ENCODE measurements around the gene TERB1. TPM values are rescaled to one million over a fixed set of nuclear protein-coding genes. Genes with fewer than 3 reads are reported as not detected.

TERB1 gene
- total and polyA plus RNA-seq, 4 donors: 0.10 to 0.35 TPM; not detected in 2

DNA sequence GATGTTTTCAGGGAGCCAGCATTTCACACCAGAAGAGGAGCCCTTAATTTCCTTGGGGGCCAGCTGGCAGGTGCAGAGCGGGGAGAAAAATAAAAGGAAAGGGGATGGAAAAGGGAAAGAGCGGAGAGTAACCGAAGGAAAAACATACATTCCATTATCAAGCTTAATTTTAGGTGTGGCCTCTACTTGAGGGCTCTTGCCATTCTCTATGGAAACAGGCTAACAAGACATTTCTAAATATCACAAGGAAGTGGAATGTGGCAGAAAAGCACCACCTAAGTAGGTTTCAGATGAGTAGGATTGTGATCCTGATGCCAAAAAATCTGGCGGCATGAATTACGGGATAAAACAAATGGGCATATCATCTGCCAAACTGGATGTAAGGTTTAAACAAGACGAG is 49.0 kb downstream of the TERB1 start:
- Histone ChIP-seq H3K4me3 (ENCODE audit: low read depth, low read length) (no peak overlapping the region), H3K27ac (ENCODE audit: low read depth, low read length) (no peak overlapping the region), H3K4me1 (ENCODE audit: control insufficient read depth, insufficient read depth, low read length) (peaks cover 14% of the 10 kb centered on the region), H3K36me3 (ENCODE audit: control insufficient read depth, insufficient read depth, low read length) (peaks cover 18% of the 10 kb centered on the region), H3K9me3 (ENCODE audit: control insufficient read depth, insufficient read depth, low read length) (no peaks in the 10 kb centered on the region), H3K27me3 (ENCODE audit: control insufficient read depth, insufficient read depth, low read length) (no peaks in the 10 kb centered on the region)
- WGBS (ENCODE audit: insufficient coverage): 69% methylated on average over 3 of the region's 6 CpGs
- DNase-seq (ENCODE audit: low read depth in 4 of 6, low spot score in 6 of 6): peak in 1 of 6 donors; percentile 18

DNA sequence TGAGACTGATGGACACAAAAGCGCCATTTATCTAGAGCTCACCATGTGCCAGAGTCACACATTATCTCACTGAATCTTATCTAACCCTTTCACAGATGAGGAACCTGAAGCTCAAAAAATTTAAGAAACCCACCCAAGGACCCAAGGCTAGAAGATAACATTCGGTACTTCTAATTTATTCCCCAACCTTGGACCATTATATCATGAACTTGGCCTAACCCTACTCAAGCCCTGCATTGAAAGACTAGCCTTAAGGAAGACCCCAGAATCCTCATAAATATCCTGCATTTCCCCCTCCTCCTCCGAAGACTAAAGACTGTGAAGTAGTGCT is 49.4 kb downstream of the TERB1 start:
- 33% methylated on average over 2 of the region's 3 CpGs for WGBS (ENCODE audit: insufficient coverage)
- Histone ChIP-seq H3K4me1 (ENCODE audit: control insufficient read depth, insufficient read depth, low read length) (peaks cover 14% of the 10 kb centered on the region), H3K36me3 (ENCODE audit: control insufficient read depth, insufficient read depth, low read length) (peaks cover 21% of the 10 kb centered on the region), H3K9me3 (ENCODE audit: control insufficient read depth, insufficient read depth, low read length) (no peaks in the 10 kb centered on the region), H3K4me3 (ENCODE audit: low read depth, low read length) (peak overlapping the region; percentile 35), H3K27me3 (ENCODE audit: control insufficient read depth, insufficient read depth, low read length) (no peaks in the 10 kb centered on the region), H3K27ac (ENCODE audit: low read depth, low read length) (no peak overlapping the region)
- DNase-seq (ENCODE audit: low read depth in 4 of 6, low spot score in 6 of 6): no peak

DNA sequence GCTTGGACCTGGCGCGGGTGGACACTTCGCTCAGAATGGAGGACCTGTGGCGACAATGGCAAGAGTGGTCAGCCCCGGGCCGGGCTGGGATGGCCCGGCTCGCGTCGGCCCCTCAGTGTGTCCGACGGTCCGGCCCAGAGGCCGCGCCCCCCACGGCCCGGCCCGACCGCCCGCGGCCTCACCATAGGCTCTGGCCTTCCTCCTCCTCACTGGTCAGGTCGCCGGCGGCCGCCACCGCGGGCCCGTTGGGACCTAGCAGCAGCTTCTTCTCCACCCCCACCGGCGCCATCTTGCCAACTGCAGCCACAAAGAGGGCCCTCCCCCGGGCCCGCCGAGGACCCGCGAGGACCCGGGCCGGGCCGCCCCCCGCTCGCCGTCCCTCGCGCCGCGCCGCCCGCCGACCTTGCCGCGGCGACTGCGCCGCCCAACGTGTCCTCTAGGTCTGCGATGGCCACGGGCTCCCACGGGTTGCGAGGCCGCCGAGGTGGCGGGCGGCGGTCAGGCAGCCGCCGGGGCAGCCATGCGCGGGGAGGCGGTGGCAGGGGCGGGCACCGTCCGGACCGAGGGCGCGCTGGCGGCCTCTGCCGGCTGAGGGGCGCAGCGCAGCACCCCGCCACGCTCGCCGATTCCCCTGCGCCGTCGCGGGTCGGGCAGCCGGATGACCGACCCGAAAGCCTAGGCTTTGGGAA is 49.9 kb downstream of the TERB1 start, which contains the start of gene DYNC1LI2:
Gene DYNC1LI2 (minus strand): TSS at position 307 of the 689 bp plus-strand sequence. CDS start 18 bp downstream, at position 289.
- under 1% methylated on average over 90 of the region's 90 CpGs for WGBS (ENCODE audit: insufficient coverage)
- H3K36me3 ChIP-seq (ENCODE audit: control insufficient read depth, insufficient read depth, low read length): peaks cover 25% of the 10 kb centered on the region
- H3K27me3 ChIP-seq (ENCODE audit: control insufficient read depth, insufficient read depth, low read length): no peaks in the 10 kb centered on the region
- peak within 1 kb of the TSS; percentile 84 for H3K4me3 ChIP-seq (ENCODE audit: low read depth, low read length)
- H3K9me3 ChIP-seq (ENCODE audit: control insufficient read depth, insufficient read depth, low read length): no peaks in the 10 kb centered on the region
- peak within 1 kb of the TSS; percentile 52 for H3K27ac ChIP-seq (ENCODE audit: low read depth, low read length)
- DNase-seq (ENCODE audit: low read depth in 4 of 6, low spot score in 6 of 6): peak in 5 of 6 donors; percentile 51 to 92 (median 61)
- peaks cover 14% of the 10 kb centered on the region for H3K4me1 ChIP-seq (ENCODE audit: control insufficient read depth, insufficient read depth, low read length)

DNA sequence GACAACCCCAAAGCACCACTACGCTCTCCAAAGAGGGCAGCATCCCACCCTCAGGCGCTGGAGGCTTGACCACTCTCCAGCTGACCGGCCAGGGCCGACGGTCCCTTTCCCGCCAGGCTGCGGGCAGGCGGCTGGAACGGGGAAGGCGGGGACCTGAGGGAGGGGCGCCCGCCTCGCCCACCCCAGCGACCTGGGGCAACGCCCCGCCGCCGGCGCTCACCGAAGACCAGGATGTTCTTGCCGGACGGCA is 50.4 kb downstream of the TERB1 start:
- peak in 2 of 6 donors; percentile 30 to 50 for DNase-seq (ENCODE audit: low read depth in 4 of 6, low spot score in 6 of 6)
- peaks cover 25% of the 10 kb centered on the region for H3K36me3 ChIP-seq (ENCODE audit: control insufficient read depth, insufficient read depth, low read length)
- no peaks in the 10 kb centered on the region for H3K27me3 ChIP-seq (ENCODE audit: control insufficient read depth, insufficient read depth, low read length)
- peak overlapping the region; percentile 52 for H3K27ac ChIP-seq (ENCODE audit: low read depth, low read length)
- no peaks in the 10 kb centered on the region for H3K9me3 ChIP-seq (ENCODE audit: control insufficient read depth, insufficient read depth, low read length)
- H3K4me1 ChIP-seq (ENCODE audit: control insufficient read depth, insufficient read depth, low read length): peaks cover 14% of the 10 kb centered on the region
- 0% methylated on average over 22 of the region's 22 CpGs for WGBS (ENCODE audit: insufficient coverage)
- peak overlapping the region; percentile 84 for H3K4me3 ChIP-seq (ENCODE audit: low read depth, low read length)

DNA sequence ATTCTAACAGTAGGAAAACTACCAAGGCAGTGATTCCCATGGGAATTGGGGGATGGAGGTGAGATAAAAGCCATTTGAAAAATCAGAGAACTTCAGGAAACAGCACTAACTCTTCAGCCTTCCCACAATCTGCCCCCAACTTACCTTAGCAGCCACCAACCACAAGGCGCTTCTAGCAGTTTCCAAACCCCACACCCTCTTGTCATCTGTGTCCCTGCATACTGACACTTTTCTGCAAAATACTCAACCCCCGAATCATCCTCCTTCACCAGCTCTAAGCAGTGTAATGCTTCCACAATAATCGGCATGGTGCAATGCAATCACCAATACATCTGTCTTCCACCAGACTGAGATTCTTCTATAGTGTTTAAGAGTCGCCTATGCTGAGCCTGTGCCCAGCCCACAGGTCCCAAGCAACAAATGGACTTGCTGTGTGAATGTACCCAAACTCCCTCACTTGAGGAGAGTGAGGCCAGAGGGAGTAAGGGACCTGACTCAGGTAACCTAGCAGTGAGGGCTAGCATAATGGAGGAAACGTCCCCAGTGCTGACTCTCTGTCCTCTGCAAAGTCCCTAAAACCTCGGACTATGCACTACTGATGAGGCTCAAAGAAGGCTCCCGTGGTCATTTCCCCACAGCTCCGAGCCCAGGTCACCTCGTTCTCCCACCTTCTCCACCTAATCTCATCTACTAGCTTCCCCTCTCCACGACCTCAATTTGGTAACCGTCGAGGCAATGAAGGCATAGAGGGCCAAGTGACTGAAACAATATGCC is 50.9 kb downstream of the TERB1 start:
- Histone ChIP-seq H3K27me3 (ENCODE audit: control insufficient read depth, insufficient read depth, low read length) (no peaks in the 10 kb centered on the region), H3K9me3 (ENCODE audit: control insufficient read depth, insufficient read depth, low read length) (no peaks in the 10 kb centered on the region), H3K36me3 (ENCODE audit: control insufficient read depth, insufficient read depth, low read length) (peaks cover 28% of the 10 kb centered on the region), H3K4me3 (ENCODE audit: low read depth, low read length) (peak overlapping the region; percentile 84), H3K27ac (ENCODE audit: low read depth, low read length) (peak overlapping the region; percentile 52), H3K4me1 (ENCODE audit: control insufficient read depth, insufficient read depth, low read length) (peaks cover 14% of the 10 kb centered on the region)
- 20% methylated on average over 11 of the region's 12 CpGs for WGBS (ENCODE audit: insufficient coverage)
- DNase-seq (ENCODE audit: low read depth in 4 of 6, low spot score in 6 of 6): no peak

DNA sequence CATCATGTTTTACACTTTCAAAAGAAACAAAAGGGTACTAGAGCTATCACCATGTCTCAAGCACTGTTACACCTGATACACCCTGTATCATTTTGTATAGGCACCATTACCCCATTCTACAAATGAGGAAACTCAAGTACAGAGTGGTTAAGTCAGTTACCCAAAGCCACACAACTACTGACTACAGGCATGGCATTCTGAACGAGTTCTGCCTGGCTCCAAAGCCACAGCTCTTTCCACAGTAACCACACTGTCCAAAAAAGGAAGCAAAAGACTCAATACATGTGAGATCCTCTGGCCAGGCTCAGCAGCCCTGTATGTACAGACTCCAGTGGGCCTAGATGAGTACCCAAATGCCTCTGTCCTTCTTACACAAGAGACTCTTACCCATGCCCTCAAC is 54.7 kb downstream of the TERB1 start:
- whole genome bisulfite sequencing (ENCODE audit: insufficient coverage): 25% methylated on average over 1 of the region's 1 CpG
- H3K36me3 ChIP-seq (ENCODE audit: control insufficient read depth, insufficient read depth, low read length): peaks cover 51% of the 10 kb centered on the region
- no peak overlapping the region for H3K4me3 ChIP-seq (ENCODE audit: low read depth, low read length)
- peaks cover 30% of the 10 kb centered on the region for H3K4me1 ChIP-seq (ENCODE audit: control insufficient read depth, insufficient read depth, low read length)
- H3K9me3 ChIP-seq (ENCODE audit: control insufficient read depth, insufficient read depth, low read length): no peaks in the 10 kb centered on the region
- no peak overlapping the region for H3K27ac ChIP-seq (ENCODE audit: low read depth, low read length)
- no peak for DNase-seq (ENCODE audit: low read depth in 4 of 6, low spot score in 6 of 6)
- no peaks in the 10 kb centered on the region for H3K27me3 ChIP-seq (ENCODE audit: control insufficient read depth, insufficient read depth, low read length)

DNA sequence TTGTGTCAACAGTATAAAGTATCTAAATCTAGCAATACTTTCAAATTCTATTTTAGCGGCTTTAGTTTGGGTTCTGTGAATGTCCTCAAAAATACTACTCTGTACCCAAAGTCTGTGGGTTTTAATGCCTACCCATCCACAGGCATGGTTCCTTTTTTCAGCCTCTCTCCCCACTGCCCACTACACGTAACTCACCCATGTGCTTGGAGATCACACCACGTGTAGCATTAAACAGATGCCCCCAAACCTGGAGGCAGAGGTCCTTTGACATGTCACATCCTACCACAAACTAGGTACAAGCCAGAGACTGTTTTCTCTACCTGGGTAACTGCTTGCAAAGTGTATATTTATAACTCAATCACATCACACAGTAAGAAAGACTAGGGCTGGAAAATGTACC is 55.3 kb downstream of the TERB1 start:
- H3K27me3 ChIP-seq (ENCODE audit: control insufficient read depth, insufficient read depth, low read length): no peaks in the 10 kb centered on the region
- H3K4me1 ChIP-seq (ENCODE audit: control insufficient read depth, insufficient read depth, low read length): peaks cover 33% of the 10 kb centered on the region
- H3K9me3 ChIP-seq (ENCODE audit: control insufficient read depth, insufficient read depth, low read length): no peaks in the 10 kb centered on the region
- WGBS (ENCODE audit: insufficient coverage): 81% methylated on average over 3 of the region's 3 CpGs
- H3K36me3 ChIP-seq (ENCODE audit: control insufficient read depth, insufficient read depth, low read length): peaks cover 53% of the 10 kb centered on the region
- H3K4me3 ChIP-seq (ENCODE audit: low read depth, low read length): no peak overlapping the region
- DNase-seq (ENCODE audit: low read depth in 4 of 6, low spot score in 6 of 6): no peak
- H3K27ac ChIP-seq (ENCODE audit: low read depth, low read length): no peak overlapping the region

DNA sequence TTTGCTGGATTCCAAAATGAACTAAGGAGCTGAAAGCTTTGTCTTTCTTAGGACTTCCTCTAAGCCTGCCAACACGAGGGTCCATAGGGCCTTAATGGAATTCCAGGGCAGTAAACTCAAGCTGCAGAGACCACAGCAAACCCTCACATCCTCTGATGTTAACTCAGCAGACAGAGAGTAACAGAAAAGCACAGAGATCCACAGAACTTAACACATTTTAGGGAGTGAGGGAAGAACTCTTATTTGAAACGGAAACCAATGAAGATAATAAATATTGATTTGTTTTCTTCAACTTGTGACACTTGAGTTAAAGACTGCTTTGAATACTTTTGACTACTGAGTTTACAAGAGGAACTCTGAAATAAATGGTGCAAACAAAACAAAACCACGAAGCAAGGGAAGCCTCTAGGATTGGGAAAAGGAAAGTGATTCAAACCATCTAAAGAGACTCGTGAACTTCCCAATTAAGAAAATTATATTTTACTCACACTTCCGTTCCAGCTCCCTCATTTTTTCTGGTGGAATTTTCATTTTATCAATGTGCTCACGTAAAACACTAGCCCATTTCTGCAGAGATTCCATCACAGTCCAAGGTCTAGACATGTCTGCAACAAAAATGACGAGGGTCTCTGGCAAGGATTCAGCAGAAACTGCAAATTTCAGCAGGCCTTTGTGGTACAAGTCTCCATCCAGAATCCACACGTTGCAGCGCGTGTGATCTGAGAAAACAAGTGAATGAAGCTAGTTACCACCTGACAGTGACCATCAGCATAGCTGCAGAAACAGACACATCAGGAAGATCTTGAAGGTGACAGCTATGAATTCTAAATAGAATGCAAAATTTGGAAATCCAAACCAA is 59.2 kb downstream of the TERB1 start:
- Histone ChIP-seq H3K4me3 (ENCODE audit: low read depth, low read length) (no peak overlapping the region), H3K9me3 (ENCODE audit: control insufficient read depth, insufficient read depth, low read length) (no peaks in the 10 kb centered on the region), H3K36me3 (ENCODE audit: control insufficient read depth, insufficient read depth, low read length) (peaks cover 58% of the 10 kb centered on the region), H3K27me3 (ENCODE audit: control insufficient read depth, insufficient read depth, low read length) (no peaks in the 10 kb centered on the region), H3K4me1 (ENCODE audit: control insufficient read depth, insufficient read depth, low read length) (peaks cover 39% of the 10 kb centered on the region), H3K27ac (ENCODE audit: low read depth, low read length) (peak overlapping the region; percentile 96)
- DNase-seq (ENCODE audit: low read depth in 4 of 6, low spot score in 6 of 6): peak in 3 of 6 donors; percentile 51 to 72 (median 68)
- WGBS (ENCODE audit: insufficient coverage): 48% methylated on average over 4 of the region's 10 CpGs

DNA sequence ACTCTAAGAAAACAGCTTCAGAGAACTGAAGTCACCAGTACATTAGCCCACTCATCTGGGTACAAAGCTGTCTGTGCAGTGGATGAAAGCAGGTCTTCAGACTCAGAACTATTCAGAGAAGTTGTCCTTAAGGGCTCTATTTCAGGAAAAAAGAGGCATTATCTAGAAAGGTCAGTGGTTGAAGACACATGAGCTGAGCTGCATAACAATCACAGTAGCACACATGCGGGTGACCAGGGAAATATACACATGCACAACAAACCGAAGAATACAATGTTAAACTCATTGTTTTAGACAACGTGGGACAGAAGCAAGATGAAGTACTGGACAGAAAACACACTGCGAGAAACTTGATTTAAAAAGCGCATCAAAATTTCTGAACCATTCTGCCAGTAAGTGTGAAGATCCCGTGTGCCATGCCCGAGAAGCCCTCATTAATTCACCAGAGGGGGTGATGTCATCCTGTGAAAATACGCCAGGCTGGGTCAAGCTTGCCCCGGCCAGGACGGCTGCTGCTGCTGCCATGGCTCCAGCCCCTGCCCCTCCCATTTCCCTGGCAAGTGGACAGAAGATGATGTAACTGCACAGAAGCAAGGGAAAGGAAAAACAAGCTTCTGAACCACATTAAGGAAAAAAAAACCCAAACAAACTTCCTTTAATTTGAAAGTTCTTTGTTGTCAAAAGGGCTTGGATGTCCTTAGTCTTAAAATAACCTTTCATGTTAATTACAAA is 60.0 kb downstream of the TERB1 start:
- WGBS (ENCODE audit: insufficient coverage): 17% methylated on average over 5 of the region's 10 CpGs
- Histone ChIP-seq H3K4me3 (ENCODE audit: low read depth, low read length) (no peak overlapping the region), H3K27ac (ENCODE audit: low read depth, low read length) (peak overlapping the region; percentile 96), H3K27me3 (ENCODE audit: control insufficient read depth, insufficient read depth, low read length) (no peaks in the 10 kb centered on the region), H3K4me1 (ENCODE audit: control insufficient read depth, insufficient read depth, low read length) (peaks cover 39% of the 10 kb centered on the region), H3K36me3 (ENCODE audit: control insufficient read depth, insufficient read depth, low read length) (peaks cover 57% of the 10 kb centered on the region), H3K9me3 (ENCODE audit: control insufficient read depth, insufficient read depth, low read length) (no peaks in the 10 kb centered on the region)
- peak; percentile 77 to 96 (median 84) for DNase-seq (ENCODE audit: low read depth in 4 of 6, low spot score in 6 of 6)
